ENCODE results near the gene MAN2A1.

DNA sequence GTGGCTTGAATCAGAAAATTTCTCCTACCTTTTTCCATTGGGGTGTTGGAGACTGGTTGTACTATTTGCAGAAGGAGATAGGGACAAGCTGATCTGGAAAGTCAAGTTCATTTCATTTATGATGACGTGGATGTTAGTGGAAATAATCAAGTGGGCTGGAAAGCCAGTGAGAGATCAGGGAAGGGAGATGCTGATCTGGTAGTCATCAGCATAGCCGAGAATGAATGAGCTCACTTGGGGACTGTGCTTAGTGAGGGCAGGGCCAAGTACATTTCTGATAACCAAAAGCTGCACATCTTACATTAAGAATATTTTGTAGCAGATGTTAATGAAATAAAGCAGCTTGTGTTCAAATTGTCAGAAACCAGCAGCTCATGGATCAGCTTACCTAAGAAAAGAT lies 12.1 kb downstream of the MAN2A1 start:
- TF ChIP-seq, protein P1, sequence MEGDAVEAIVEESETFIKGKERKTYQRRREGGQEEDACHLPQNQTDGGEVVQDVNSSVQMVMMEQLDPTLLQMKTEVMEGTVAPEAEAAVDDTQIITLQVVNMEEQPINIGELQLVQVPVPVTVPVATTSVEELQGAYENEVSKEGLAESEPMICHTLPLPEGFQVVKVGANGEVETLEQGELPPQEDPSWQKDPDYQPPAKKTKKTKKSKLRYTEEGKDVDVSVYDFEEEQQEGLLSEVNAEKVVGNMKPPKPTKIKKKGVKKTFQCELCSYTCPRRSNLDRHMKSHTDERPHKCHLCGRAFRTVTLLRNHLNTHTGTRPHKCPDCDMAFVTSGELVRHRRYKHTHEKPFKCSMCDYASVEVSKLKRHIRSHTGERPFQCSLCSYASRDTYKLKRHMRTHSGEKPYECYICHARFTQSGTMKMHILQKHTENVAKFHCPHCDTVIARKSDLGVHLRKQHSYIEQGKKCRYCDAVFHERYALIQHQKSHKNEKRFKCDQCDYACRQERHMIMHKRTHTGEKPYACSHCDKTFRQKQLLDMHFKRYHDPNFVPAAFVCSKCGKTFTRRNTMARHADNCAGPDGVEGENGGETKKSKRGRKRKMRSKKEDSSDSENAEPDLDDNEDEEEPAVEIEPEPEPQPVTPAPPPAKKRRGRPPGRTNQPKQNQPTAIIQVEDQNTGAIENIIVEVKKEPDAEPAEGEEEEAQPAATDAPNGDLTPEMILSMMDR (IDR thresholded peaks at IDR 0.05) = no peak
- TF ChIP-seq POLR2AphosphoS5 (IDR thresholded peaks at IDR 0.05; ENCODE audit: insufficient read depth in 1 of 2, low read depth in 1 of 2) = no peak
- TF ChIP-seq POLR2A (IDR thresholded peaks at IDR 0.05) = no peak
